GM12878 (cell line): ENCODE data around the gene RSRP1. TPM values are rescaled to one million over a fixed set of nuclear protein-coding genes. Genes with fewer than 3 reads are reported as not detected.
"Not testable (repeated sequence)": the region's sequence is repeated elsewhere in the genome, so short reads cannot be mapped to it uniquely, and the experiment has no call there.

Source experiments
- ATAC-seq: fragments of 200-7000 bp; cut with Tn5 transposase; 3 replicates; pipeline ENCODE4 v1.9.1; 2020; ENCODE audit warnings: mild to moderate bottlenecking, moderate library complexity
- BruUV-seq: library from RNA; stranded (reverse); fragments of 400-500 nt; replicated peaks from 2 replicates; lab custom pipeline; 2021; lab: Mats Ljungman, UMichigan
- CTCF ChIA-PET: fragments of 300-600 bp; sonication (Branson Sonifier 250); formaldehyde crosslinking; extraction: SDS; loops from one replicate; lab custom pipeline; 2021; ENCODE audit warnings: inconsistent platforms; lab: Yijun Ruan, JAX
- POLR2A ChIA-PET: fragments of 350-600 bp; formaldehyde crosslinking; extraction: SDS; loops from one replicate; lab custom pipeline; 2021; ENCODE audit warnings: inconsistent platforms; lab: Charles Lee
- RAD21 ChIA-PET: fragments of 300-600 bp; sonication (Branson Sonifier 250); formaldehyde crosslinking; loops from one replicate; lab custom pipeline; 2023; ENCODE audit warnings: antibody characterized with exemption; ENCODE audit not compliant: unreplicated experiment; lab: Charles Lee
- SMC1A ChIA-PET: fragments of 300-600 bp; sonication (Branson Sonifier 250); formaldehyde crosslinking; loops from one replicate; lab custom pipeline; 2023; ENCODE audit not compliant: unreplicated experiment, uncharacterized antibody; lab: Charles Lee
- DNase-seq: peaks from one replicate; pipeline ENCODE4 v3.0.0-alpha.2; 2011; ENCODE audit warnings: low read depth, low spot score
- FAIRE-seq: peaks from 3 replicates; lab custom pipeline; 2011; peaks lifted over from hg19 to GRCh38; lab: Jason Lieb, UNC
- H2AFZ ChIP-seq: 2 replicates; pipeline ENCODE4 v1.6.0; 2011; ENCODE audit warnings: low read depth, low read length, control low read depth; ENCODE audit not compliant: control insufficient read depth
- H3K27ac ChIP-seq: 2 replicates; pipeline ENCODE4 v1.5.1; 2011; ENCODE audit warnings: control low read depth; ENCODE audit not compliant: control insufficient read depth, insufficient read depth
- H3K27me3 ChIP-seq, 2 experiments: replicated peaks in 1 of 2; 2 replicates each; pipeline versions ENCODE4 v1.6.0 to v1.6.1; 2011; ENCODE audit warnings: low read length in 1 of 2; ENCODE audit not compliant: control insufficient read depth in 2 of 2, insufficient read depth in 2 of 2
- H3K36me3 ChIP-seq, 2 experiments: 2 replicates each; pipeline ENCODE4 v1.5.1; 2011; ENCODE audit warnings: low read length in 1 of 2; ENCODE audit not compliant: control insufficient read depth in 2 of 2, insufficient read depth in 2 of 2
- H3K4me1 ChIP-seq: 2 replicates; pipeline ENCODE4 v1.6.1; 2011; ENCODE audit warnings: mild to moderate bottlenecking, low read length, moderate library complexity, mixed read lengths; ENCODE audit not compliant: control insufficient read depth, insufficient read depth
- H3K4me2 ChIP-seq: 2 replicates; pipeline ENCODE4 v1.6.0; 2011; ENCODE audit warnings: control low read depth; ENCODE audit not compliant: control insufficient read depth, insufficient read depth
- H3K4me3 ChIP-seq: fragments of 200-600 bp; sonication (generic); 2 replicates; pipeline ENCODE4 v1.5.1; 2016
- H3K79me2 ChIP-seq: 2 replicates; pipeline ENCODE4 v1.6.0; 2011; ENCODE audit warnings: low read length; ENCODE audit not compliant: control insufficient read depth, insufficient read depth
- H3K9ac ChIP-seq: 2 replicates; pipeline ENCODE4 v1.8.0; 2011; ENCODE audit warnings: low read length, control low read depth, mixed read lengths; ENCODE audit not compliant: control insufficient read depth, insufficient read depth
- H3K9me3 ChIP-seq: replicated peaks from 3 replicates; pipeline ENCODE4 v1.5.1; 2011; ENCODE audit warnings: mild to moderate bottlenecking, low read length; ENCODE audit not compliant: control insufficient read depth, insufficient read depth
- H4K20me1 ChIP-seq: 2 replicates; pipeline ENCODE4 v1.6.0; 2011; ENCODE audit not compliant: control insufficient read depth, insufficient read depth
- PKNOX1 ChIP-seq: fragments of 450-650 bp; IDR thresholded peaks from 2 replicates; pipeline ENCODE4 v1.6.1; 2016; ENCODE audit warnings: mild to moderate bottlenecking
- WGBS: methylation state at CpG from one replicate; pipeline ENCODE4 v1.1.6; 2016; ENCODE audit warnings: low lambda C conversion rate; ENCODE audit not compliant: insufficient replicate concordance, insufficient coverage; ENCODE audit errors: missing lambda C conversion rate; 5-methylcytosine and 5-hydroxymethylcytosine counted together
- in situ Hi-C: fragments of 300-500 bp; cut with MboI; formaldehyde crosslinking; loops from 9 replicates; pipeline ENCODE4 v1.14.3; 2018; ENCODE audit warnings: mixed read lengths
- intact Hi-C: fragments of 100-400 bp; cut with micrococcal nuclease; formaldehyde crosslinking; loops from one replicate; pipeline ENCODE4 v1.14.2; 2022; ENCODE audit not compliant: unreplicated experiment
- polyA plus RNA-seq, 11 experiments: library from polyadenylated mRNA; depleted of rRNA in 4 of 11; unstranded in 6 of 11; stranded (reverse) in 5 of 11; fragments of >200 nt; fragmentation: Nextera tagmentation in 4 of 11; fragmentation: Illumina TruSeq in 1 of 11; extraction: Ambion mirVana in 4 of 11; extraction: Trizol in 1 of 11; gene quantifications; 1 replicate in 1 of 11; 2 replicates in 10 of 11; pipeline versions ENCODE4 v1.2.1 to v1.2.3, GENCODE V29; 2011 to 2016; ENCODE audit warnings: inconsistent platforms in 2 of 11, missing spikeins in 2 of 11, low read depth in 1 of 11
- total RNA-seq, 4 experiments: library from RNA; depleted of rRNA in 3 of 4; stranded (reverse); fragments of >200 nt in 3 of 4; fragmentation: Illumina TruSeq in 1 of 4; extraction: Trizol in 1 of 4; gene quantifications; 2 replicates each; pipeline versions ENCODE4 v1.2.1 to v1.2.3, GENCODE V29; 2013 to 2021

Gene RSRP1
- total and polyA plus RNA-seq, 10 of the 15 experiments (the other 5 are each of a cell fraction or from before 2014, with no cell fraction given): 23.5 to 128 (median 90.0) TPM

GRCh38 chr1:25266554-25267287 is 19.5 kb upstream of the RSRP1 start:
- H3K9me3 ChIP-seq, SMC1A ChIA-PET, H3K36me3 ChIP-seq, H3K27ac ChIP-seq, H3K79me2 ChIP-seq, H3K27me3 ChIP-seq, intact Hi-C loops, DNase-seq, H4K20me1 ChIP-seq, in situ Hi-C loops, H2AFZ ChIP-seq, FAIRE-seq, POLR2A ChIA-PET, BruUV-seq, H3K4me1 ChIP-seq, RAD21 ChIA-PET, CTCF ChIA-PET: not testable (repeated sequence)
- 0 out of 2 replicates have a peak overlapping the region, but pooled peaks have one; percentile 25 for H3K4me2 ChIP-seq
- peak overlapping the region; percentile 21 for H3K4me3 ChIP-seq
- 0% methylated on average over 4 of the region's 45 CpGs for WGBS
- peak; percentile 75 for ATAC-seq
- peak; percentile 85 for TF ChIP-seq PKNOX1
- H3K9ac ChIP-seq: peak overlapping the region; percentile 39; the same call in 1 of the 2 replicates

DNA sequence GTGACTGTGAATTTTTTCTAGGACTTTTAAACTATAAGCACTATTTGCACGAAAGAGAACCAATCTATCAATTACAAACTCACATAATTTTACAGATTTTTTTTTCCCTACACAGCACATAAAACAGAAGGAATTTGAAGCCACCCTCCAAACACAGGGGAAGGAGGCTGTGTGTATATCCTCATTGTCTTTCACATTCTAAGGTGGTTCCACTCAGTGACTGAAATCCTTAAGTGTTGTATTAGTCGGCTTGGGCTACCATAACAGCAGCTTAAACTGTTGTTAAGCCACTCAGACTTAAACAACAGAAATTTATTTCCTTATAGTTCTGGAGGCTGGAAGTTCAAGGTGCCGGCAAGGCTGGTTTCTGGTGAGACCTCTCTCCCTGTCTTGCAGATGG is 13.1 kb upstream of the RSRP1 start:
- not testable (repeated sequence) for H4K20me1 ChIP-seq

GRCh38 chr1:25259813-25260212 is 12.6 kb upstream of the RSRP1 start:
- FAIRE-seq (peak; percentile 41), ATAC-seq (peak; percentile 61)
- RAD21 ChIA-PET, DNase-seq, H3K4me2 ChIP-seq, POLR2A ChIA-PET, intact Hi-C loops, H4K20me1 ChIP-seq, H3K79me2 ChIP-seq, H3K27ac ChIP-seq, H3K36me3 ChIP-seq, H3K9me3 ChIP-seq, H3K9ac ChIP-seq, SMC1A ChIA-PET, H3K4me3 ChIP-seq, H3K4me1 ChIP-seq, H2AFZ ChIP-seq, H3K27me3 ChIP-seq, BruUV-seq: not testable (repeated sequence)
- CTCF ChIA-PET: interaction anchor here (1.4 kb wide), 1 partner anchor 20 kb away, joined by 3 read pairs; no protein-coding TSS in a partner anchor
- 27% methylated on average over 7 of the region's 7 CpGs for WGBS
- in situ Hi-C loops: loop anchor here (5.0 kb wide), 1 partner anchor 82 kb away; no protein-coding TSS in a partner anchor

More for the DNA sequence above, 13.1 kb upstream of the RSRP1 start:
- H3K9ac ChIP-seq, H3K4me1 ChIP-seq, DNase-seq, SMC1A ChIA-PET, H3K27ac ChIP-seq, FAIRE-seq, H3K79me2 ChIP-seq, RAD21 ChIA-PET, H2AFZ ChIP-seq, intact Hi-C loops, H3K9me3 ChIP-seq, H3K36me3 ChIP-seq, BruUV-seq, in situ Hi-C loops, H3K4me3 ChIP-seq, H3K27me3 ChIP-seq, H3K4me2 ChIP-seq, ATAC-seq: not testable (repeated sequence)
- 97% methylated on average over 3 of the region's 3 CpGs for WGBS
- ChIA-PET CTCF (interaction anchor here (1.4 kb wide), 1 partner anchor 20 kb away, joined by 3 read pairs; no protein-coding TSS in a partner anchor), POLR2A (interaction anchor here (0.7 kb wide), 1 partner anchor 404 kb away, joined by 3 read pairs; no protein-coding TSS in a partner anchor)
